GM12878 (cell line): ENCODE measurements around the gene FNDC3B. TPM values are rescaled to one million over a fixed set of nuclear protein-coding genes. Genes with fewer than 3 reads are reported as not detected.

Experiments used
- ATAC-seq: fragments of 200-7000 bp; cut with Tn5 transposase; 3 replicates; pipeline ENCODE4 v1.9.1; 2020; ENCODE audit warnings: mild to moderate bottlenecking, moderate library complexity
- BruUV-seq: library from RNA; stranded (reverse); fragments of 400-500 nt; replicated peaks from 2 replicates; lab custom pipeline; 2021; lab: Mats Ljungman, UMichigan
- CTCF ChIA-PET: fragments of 300-600 bp; sonication (Branson Sonifier 250); formaldehyde crosslinking; extraction: SDS; loops from one replicate; lab custom pipeline; 2021; ENCODE audit warnings: inconsistent platforms; lab: Yijun Ruan, JAX
- POLR2A ChIA-PET: fragments of 350-600 bp; formaldehyde crosslinking; extraction: SDS; loops from one replicate; lab custom pipeline; 2021; ENCODE audit warnings: inconsistent platforms; lab: Charles Lee
- RAD21 ChIA-PET: fragments of 300-600 bp; sonication (Branson Sonifier 250); formaldehyde crosslinking; loops from one replicate; lab custom pipeline; 2023; ENCODE audit warnings: antibody characterized with exemption; ENCODE audit not compliant: unreplicated experiment; lab: Charles Lee
- SMC1A ChIA-PET: fragments of 300-600 bp; sonication (Branson Sonifier 250); formaldehyde crosslinking; loops from one replicate; lab custom pipeline; 2023; ENCODE audit not compliant: unreplicated experiment, uncharacterized antibody; lab: Charles Lee
- DNase-seq: peaks from one replicate; pipeline ENCODE4 v3.0.0-alpha.2; 2011; ENCODE audit warnings: low read depth, low spot score
- FAIRE-seq: peaks from 3 replicates; lab custom pipeline; 2011; peaks lifted over from hg19 to GRCh38; lab: Jason Lieb, UNC
- H2AFZ ChIP-seq: 2 replicates; pipeline ENCODE4 v1.6.0; 2011; ENCODE audit warnings: low read depth, low read length, control low read depth; ENCODE audit not compliant: control insufficient read depth
- H3K27ac ChIP-seq: 2 replicates; pipeline ENCODE4 v1.5.1; 2011; ENCODE audit warnings: control low read depth; ENCODE audit not compliant: control insufficient read depth, insufficient read depth
- H3K27me3 ChIP-seq, 2 experiments: replicated peaks in 1 of 2; 2 replicates each; pipeline versions ENCODE4 v1.6.0 to v1.6.1; 2011; ENCODE audit warnings: low read length in 1 of 2; ENCODE audit not compliant: control insufficient read depth in 2 of 2, insufficient read depth in 2 of 2
- H3K36me3 ChIP-seq, 2 experiments: 2 replicates each; pipeline ENCODE4 v1.5.1; 2011; ENCODE audit warnings: low read length in 1 of 2; ENCODE audit not compliant: control insufficient read depth in 2 of 2, insufficient read depth in 2 of 2
- H3K4me1 ChIP-seq: 2 replicates; pipeline ENCODE4 v1.6.1; 2011; ENCODE audit warnings: mild to moderate bottlenecking, low read length, moderate library complexity, mixed read lengths; ENCODE audit not compliant: control insufficient read depth, insufficient read depth
- H3K4me2 ChIP-seq: 2 replicates; pipeline ENCODE4 v1.6.0; 2011; ENCODE audit warnings: control low read depth; ENCODE audit not compliant: control insufficient read depth, insufficient read depth
- H3K4me3 ChIP-seq: fragments of 200-600 bp; sonication (generic); 2 replicates; pipeline ENCODE4 v1.5.1; 2016
- H3K79me2 ChIP-seq: 2 replicates; pipeline ENCODE4 v1.6.0; 2011; ENCODE audit warnings: low read length; ENCODE audit not compliant: control insufficient read depth, insufficient read depth
- H3K9ac ChIP-seq: 2 replicates; pipeline ENCODE4 v1.8.0; 2011; ENCODE audit warnings: low read length, control low read depth, mixed read lengths; ENCODE audit not compliant: control insufficient read depth, insufficient read depth
- H3K9me3 ChIP-seq: replicated peaks from 3 replicates; pipeline ENCODE4 v1.5.1; 2011; ENCODE audit warnings: mild to moderate bottlenecking, low read length; ENCODE audit not compliant: control insufficient read depth, insufficient read depth
- H4K20me1 ChIP-seq: 2 replicates; pipeline ENCODE4 v1.6.0; 2011; ENCODE audit not compliant: control insufficient read depth, insufficient read depth
- CREB1 ChIP-seq: IDR thresholded peaks from 2 replicates; pipeline ENCODE4 v1.6.1; 2012; ENCODE audit warnings: low read depth, mild to moderate bottlenecking, inconsistent platforms
- CTCF ChIP-seq, 3 experiments: IDR thresholded peaks in 2 of 3; conservative IDR thresholded peaks in 1 of 3; 2 replicates each; pipeline ENCODE4 v1.5.1; 2011; ENCODE audit warnings: low read depth in 3 of 3, low read length in 3 of 3, mild to moderate bottlenecking in 3 of 3, control low read depth in 2 of 3, moderate library complexity in 2 of 3, inconsistent platforms in 1 of 3, mixed read lengths in 1 of 3; ENCODE audit not compliant: control insufficient read depth in 2 of 3, insufficient read depth in 1 of 3; ENCODE audit errors: extremely low read depth in 1 of 3
- DPF2 ChIP-seq: fragments of 450-650 bp; IDR thresholded peaks from 2 replicates; pipeline ENCODE4 v1.6.1; 2017; ENCODE audit warnings: mild to moderate bottlenecking
- MTA2 ChIP-seq: fragments of 450-650 bp; IDR thresholded peaks from 2 replicates; pipeline ENCODE4 v1.6.1; 2016; ENCODE audit warnings: low read depth, mild to moderate bottlenecking, moderate library complexity
- MTA3 ChIP-seq: IDR thresholded peaks from 2 replicates; pipeline ENCODE4 v1.6.1; 2012; ENCODE audit warnings: low read length, inconsistent platforms, borderline replicate concordance
- MYB ChIP-seq: fragments of 150-350 bp; IDR thresholded peaks from 2 replicates; pipeline ENCODE4 v1.6.1; 2014; ENCODE audit warnings: mild to moderate bottlenecking, low read depth, low read length, borderline replicate concordance
- MYC ChIP-seq: IDR thresholded peaks from 2 replicates; pipeline ENCODE4 v1.6.1; 2011; ENCODE audit warnings: mild to moderate bottlenecking, low read length, moderate library complexity, inconsistent platforms; ENCODE audit not compliant: insufficient read depth, insufficient replicate concordance, insufficient read length, severe bottlenecking
- NR2C2 ChIP-seq: IDR thresholded peaks from 2 replicates; pipeline ENCODE4 v1.6.1; 2011; ENCODE audit warnings: borderline replicate concordance, low read depth; ENCODE audit not compliant: control insufficient read depth, insufficient read length
- POLR2A ChIP-seq: IDR thresholded peaks from 2 replicates; pipeline ENCODE4 v1.6.1; 2011; ENCODE audit warnings: low read depth, mild to moderate bottlenecking, low read length
- REST ChIP-seq: IDR thresholded peaks from 2 replicates; pipeline ENCODE4 v1.6.1; 2012; ENCODE audit warnings: mild to moderate bottlenecking, low read depth, low read length
- SP1 ChIP-seq: IDR thresholded peaks from one replicate; pipeline ENCODE4 v1.6.1; 2011; ENCODE audit warnings: low read depth, low read length
- SREBF2 ChIP-seq: IDR thresholded peaks from 2 replicates; pipeline ENCODE4 v1.6.1; 2012; ENCODE audit warnings: mild to moderate bottlenecking, low read length
- TCF12 ChIP-seq: IDR thresholded peaks from 2 replicates; pipeline ENCODE4 v1.6.1; 2011; ENCODE audit warnings: low read depth, mild to moderate bottlenecking, low read length
- USF1 ChIP-seq: IDR thresholded peaks from 2 replicates; pipeline ENCODE4 v1.6.1; 2011; ENCODE audit warnings: borderline replicate concordance, low read depth, mild to moderate bottlenecking, moderate library complexity, mixed read lengths, low read length; ENCODE audit not compliant: insufficient read depth; ENCODE audit errors: extremely low read length
- YY1 ChIP-seq: IDR thresholded peaks from 2 replicates; pipeline ENCODE4 v1.6.1; 2011; ENCODE audit warnings: low read depth, mild to moderate bottlenecking, low read length
- ZNF207 ChIP-seq: fragments of 450-650 bp; IDR thresholded peaks from 2 replicates; pipeline ENCODE4 v1.6.1; 2014; ENCODE audit warnings: antibody characterized with exemption, mild to moderate bottlenecking, borderline replicate concordance
- ZNF274 ChIP-seq: IDR thresholded peaks from one replicate; pipeline ENCODE4 v1.8.0; 2011; ENCODE audit not compliant: insufficient read length, insufficient read depth
- WGBS: methylation state at CpG from one replicate; pipeline ENCODE4 v1.1.6; 2016; ENCODE audit warnings: low lambda C conversion rate; ENCODE audit not compliant: insufficient replicate concordance, insufficient coverage; ENCODE audit errors: missing lambda C conversion rate; 5-methylcytosine and 5-hydroxymethylcytosine counted together
- in situ Hi-C: fragments of 300-500 bp; cut with MboI; formaldehyde crosslinking; loops from 9 replicates; pipeline ENCODE4 v1.14.3; 2018; ENCODE audit warnings: mixed read lengths
- intact Hi-C: fragments of 100-400 bp; cut with micrococcal nuclease; formaldehyde crosslinking; loops from one replicate; pipeline ENCODE4 v1.14.2; 2022; ENCODE audit not compliant: unreplicated experiment
- polyA plus RNA-seq, 11 experiments: library from polyadenylated mRNA; depleted of rRNA in 4 of 11; unstranded in 6 of 11; stranded (reverse) in 5 of 11; fragments of >200 nt; fragmentation: Nextera tagmentation in 4 of 11; fragmentation: Illumina TruSeq in 1 of 11; extraction: Ambion mirVana in 4 of 11; extraction: Trizol in 1 of 11; gene quantifications; 1 replicate in 1 of 11; 2 replicates in 10 of 11; pipeline versions ENCODE4 v1.2.1 to v1.2.3, GENCODE V29; 2011 to 2016; ENCODE audit warnings: inconsistent platforms in 2 of 11, missing spikeins in 2 of 11, low read depth in 1 of 11
- total RNA-seq, 4 experiments: library from RNA; depleted of rRNA in 3 of 4; stranded (reverse); fragments of >200 nt in 3 of 4; fragmentation: Illumina TruSeq in 1 of 4; extraction: Trizol in 1 of 4; gene quantifications; 2 replicates each; pipeline versions ENCODE4 v1.2.1 to v1.2.3, GENCODE V29; 2013 to 2021

Gene FNDC3B
- total and polyA plus RNA-seq, 10 of the 15 experiments (the other 5 are each of a cell fraction or from before 2014, with no cell fraction given): 7.9 to 35.0 (median 18.5) TPM

GRCh38 chr3:172380632-172381031 lies 341.3 kb downstream of the FNDC3B start (continued):
- TF ChIP-seq USF1: no peak
- no peak for TF ChIP-seq MYC
- no peak for TF ChIP-seq ZNF207
- TF ChIP-seq ZNF274: no peak

- Histone ChIP-seq H2AFZ (no peak overlapping the region), H3K27me3 (no peaks in the 10 kb centered on the region), H3K4me2 (no peak overlapping the region), H3K4me3 (no peak overlapping the region), H3K9ac (no peak overlapping the region), H3K36me3 (peaks cover 8 to 16% of the 10 kb centered on the region in 2 experiments), H3K27ac (no peak overlapping the region), H3K9me3 (no peaks in the 10 kb centered on the region; the same call in 2 of the 3 replicates), H4K20me1 (no peaks in the 10 kb centered on the region; the same call in 1 of the 2 replicates), H3K79me2 (no peaks in the 10 kb centered on the region), H3K4me1 (no peaks in the 10 kb centered on the region)
- DNase-seq (no peak), ATAC-seq (no peak), FAIRE-seq (no peak)
- POLR2A ChIA-PET: no interaction called here
- WGBS: 98% methylated on average over 3 of the region's 3 CpGs
- CTCF ChIA-PET: no interaction called here
- RAD21 ChIA-PET: no interaction called here
- in situ Hi-C loops (no loop called here), intact Hi-C loops (no loop called here)
- SMC1A ChIA-PET: no interaction called here
- no TSS peak for BruUV-seq
- TF ChIP-seq CTCF (IDR thresholded peaks at IDR 0.05 in 2 of 3, conservative IDR thresholded peaks at IDR 0.05 in 1 of 3; ENCODE audit: control insufficient read depth in 2 of 3, extremely low read depth in 1 of 3, insufficient read depth in 1 of 3, low read depth in 3 of 3, low read length in 3 of 3) (no peak), MTA2 (no peak), CREB1 (no peak), MYB (no peak), MTA3 (no peak), NR2C2 (no peak), YY1 (no peak), SREBF2 (no peak), DPF2 (no peak), ZNF207 (no peak), SP1 (no peak), POLR2A (no peak), REST (no peak), TCF12 (no peak)
These were observed 344.0 kb downstream of the FNDC3B start for GRCh38 chr3:172383306-172383796.
